Stimulated activated memory B cell treated with anti-CD40 and anti-IgM and Interleukin-4, amounts not matched to agents 10 μg/mL and 1 μg/mL and 100 μg/mL, for 72 hours (primary cell): ENCODE data around the gene PIK3R5.

Source experiments
- ATAC-seq: fragments of 150-1000 bp; cut with Tn5 transposase; 2 replicates; pipeline ENCODE4 v1.10.0; 2021
- H3K27ac Mint-ChIP-seq: one replicate; pipeline ENCODE4 v1.8.0; 2022; ENCODE audit warnings: mild to moderate bottlenecking, mixed read lengths
- H3K27me3 Mint-ChIP-seq: one replicate; pipeline ENCODE4 v1.8.0; 2022; ENCODE audit warnings: mixed read lengths
- H3K36me3 Mint-ChIP-seq: one replicate; pipeline ENCODE4 v1.8.0; 2022; ENCODE audit warnings: mixed read lengths
- H3K4me1 Mint-ChIP-seq: one replicate; pipeline ENCODE4 v1.8.0; 2022; ENCODE audit warnings: mixed read lengths
- H3K4me3 Mint-ChIP-seq: one replicate; pipeline ENCODE4 v1.8.0; 2022; ENCODE audit warnings: mild to moderate bottlenecking, moderate library complexity, mixed read lengths
- H3K9me3 Mint-ChIP-seq: one replicate; pipeline ENCODE4 v1.8.0; 2022; ENCODE audit warnings: mixed read lengths

PIK3R5 gene

GRCh38 chr17:8925808-8926207 lies 39.7 kb downstream of the PIK3R5 start:
- peaks cover 8% of the 10 kb centered on the region for H3K4me1 Mint-ChIP-seq
- ATAC-seq, result no peak

GRCh38 chr17:8925141-8925540 lies 40.4 kb downstream of the PIK3R5 start:
- peaks cover 11% of the 10 kb centered on the region for H3K9me3 Mint-ChIP-seq
- no peak for ATAC-seq
- no peak overlapping the region for H3K27ac Mint-ChIP-seq
- H3K27me3 Mint-ChIP-seq, result no peaks in the 10 kb centered on the region
- H3K4me3 Mint-ChIP-seq, result no peak overlapping the region
- H3K36me3 Mint-ChIP-seq, result peaks cover 39% of the 10 kb centered on the region
- peaks cover 8% of the 10 kb centered on the region for H3K4me1 Mint-ChIP-seq

More at GRCh38 chr17:8925808-8926207, 39.7 kb downstream of the PIK3R5 start:
- H3K36me3 Mint-ChIP-seq, result peaks cover 46% of the 10 kb centered on the region
- no peak overlapping the region for H3K4me3 Mint-ChIP-seq
- H3K27me3 Mint-ChIP-seq, result no peaks in the 10 kb centered on the region
- H3K27ac Mint-ChIP-seq, result no peak overlapping the region
- peaks cover 14% of the 10 kb centered on the region for H3K9me3 Mint-ChIP-seq

DNA sequence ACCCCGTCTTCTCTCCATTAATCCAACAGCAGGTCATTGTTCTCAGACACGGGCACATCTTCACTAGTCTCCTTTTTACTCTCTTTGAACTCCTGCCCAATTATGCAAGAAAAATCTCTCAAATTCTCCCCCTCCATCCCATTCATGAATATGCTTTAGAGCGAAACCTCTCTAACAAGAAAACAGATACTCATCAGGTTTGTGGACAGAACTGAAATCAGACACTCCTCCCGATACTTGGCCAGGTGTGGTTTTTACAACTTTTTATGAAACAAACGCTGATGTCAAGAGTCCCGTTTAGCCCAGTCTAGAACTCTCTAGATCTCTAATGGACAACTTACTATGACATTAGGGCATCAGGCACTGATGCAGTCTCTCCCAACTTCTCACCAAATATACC lies 40.9 kb downstream of the PIK3R5 start:
- ATAC-seq, result peak; percentile 70

DNA sequence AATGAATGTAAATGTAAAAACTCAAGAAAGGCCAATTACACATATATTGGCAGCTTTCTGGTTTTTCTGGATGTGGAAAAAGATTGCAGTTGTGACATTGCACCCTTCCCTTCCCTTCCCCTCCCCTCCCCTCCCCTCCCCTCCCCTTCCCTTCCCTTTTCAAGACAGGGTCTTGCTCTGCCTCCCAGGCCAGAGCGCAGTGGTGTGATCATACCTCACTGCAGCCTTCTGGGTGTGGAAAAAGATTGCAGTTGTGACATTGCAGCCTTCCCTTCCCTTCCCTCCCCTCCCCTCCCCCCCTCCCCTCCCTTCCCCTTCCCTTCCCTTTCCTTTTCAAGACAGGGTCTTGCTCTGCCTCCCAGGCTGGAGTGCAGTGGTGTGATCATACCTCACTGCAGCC lies 41.7 kb downstream of the PIK3R5 start:
- Mint-ChIP-seq H3K27ac (no peak overlapping the region), H3K36me3 (peaks cover 37% of the 10 kb centered on the region), H3K27me3 (no peaks in the 10 kb centered on the region), H3K4me1 (peaks cover 22% of the 10 kb centered on the region), H3K9me3 (peaks cover 5% of the 10 kb centered on the region), H3K4me3 (no peak overlapping the region)
- ATAC-seq, result no peak

More for the DNA sequence above, 40.9 kb downstream of the PIK3R5 start:
- Mint-ChIP-seq H3K4me3 (no peak overlapping the region), H3K9me3 (peaks cover 5% of the 10 kb centered on the region), H3K27ac (no peak overlapping the region), H3K36me3 (peaks cover 38% of the 10 kb centered on the region), H3K4me1 (peaks cover 14% of the 10 kb centered on the region), H3K27me3 (no peaks in the 10 kb centered on the region)

DNA sequence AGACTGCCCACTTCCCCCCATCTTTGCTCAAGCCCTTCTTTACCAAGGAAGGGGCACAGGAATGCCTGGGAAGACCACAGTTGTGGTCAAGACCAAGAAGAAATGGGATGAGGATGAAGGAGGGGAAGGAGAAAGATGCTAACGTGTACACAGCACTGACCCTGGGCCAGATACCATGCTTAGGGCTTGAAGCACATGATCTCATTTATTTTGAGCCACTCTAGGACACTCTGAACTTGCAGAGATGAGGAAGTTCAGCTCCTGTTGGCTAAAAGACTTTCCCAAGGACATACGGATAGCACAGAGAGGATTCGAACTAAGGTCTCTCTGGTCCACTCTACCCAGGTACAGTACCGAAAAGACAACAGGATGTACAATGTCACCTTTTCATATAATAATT lies 42.6 kb downstream of the PIK3R5 start:
- no peaks in the 10 kb centered on the region for H3K27me3 Mint-ChIP-seq
- peaks cover 35% of the 10 kb centered on the region for H3K36me3 Mint-ChIP-seq
- H3K27ac Mint-ChIP-seq, result peak overlapping the region; percentile 87
- no peak for ATAC-seq
- H3K4me3 Mint-ChIP-seq, result no peak overlapping the region
- H3K4me1 Mint-ChIP-seq, result peaks cover 24% of the 10 kb centered on the region
- peaks cover 3% of the 10 kb centered on the region for H3K9me3 Mint-ChIP-seq

GRCh38 chr17:8922451-8922850 lies 43.1 kb downstream of the PIK3R5 start:
- H3K36me3 Mint-ChIP-seq, result peaks cover 35% of the 10 kb centered on the region
- peaks cover 3% of the 10 kb centered on the region for H3K9me3 Mint-ChIP-seq
- H3K27ac Mint-ChIP-seq, result peak overlapping the region; percentile 87
- peaks cover 24% of the 10 kb centered on the region for H3K4me1 Mint-ChIP-seq
- H3K27me3 Mint-ChIP-seq, result no peaks in the 10 kb centered on the region
- peak overlapping the region; percentile 35 for H3K4me3 Mint-ChIP-seq
- peak; percentile 59 for ATAC-seq

DNA sequence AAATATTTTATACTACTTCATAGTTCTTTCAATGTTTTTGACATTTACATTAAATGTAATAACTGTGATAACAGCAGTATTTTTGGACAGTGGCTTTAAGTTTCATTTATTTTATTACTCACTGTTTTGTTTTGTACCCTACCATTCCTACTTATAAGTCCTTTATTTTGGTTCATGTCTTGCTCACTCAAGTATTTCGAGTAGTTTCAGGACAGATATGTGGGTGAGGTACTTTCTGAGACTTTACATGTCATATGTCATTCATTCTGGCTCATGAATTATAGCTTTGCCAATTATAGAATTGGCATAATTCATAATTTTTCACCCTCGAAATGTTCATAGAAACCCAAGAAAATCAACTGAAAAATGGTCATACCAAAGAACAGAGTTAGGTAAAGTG lies 44.4 kb downstream of the PIK3R5 start:
- peaks cover 36% of the 10 kb centered on the region for H3K4me1 Mint-ChIP-seq
- H3K27ac Mint-ChIP-seq, result no peak overlapping the region
- peak; percentile 74 for ATAC-seq
- H3K36me3 Mint-ChIP-seq, result peaks cover 35% of the 10 kb centered on the region
- H3K9me3 Mint-ChIP-seq, result peaks cover 6% of the 10 kb centered on the region
- no peaks in the 10 kb centered on the region for H3K27me3 Mint-ChIP-seq
- H3K4me3 Mint-ChIP-seq, result no peak overlapping the region

- Mint-ChIP-seq H3K4me1 (peaks cover 58% of the 10 kb centered on the region), H3K27me3 (no peaks in the 10 kb centered on the region), H3K4me3 (no peak overlapping the region), H3K9me3 (peaks cover 6% of the 10 kb centered on the region), H3K36me3 (peaks cover 40% of the 10 kb centered on the region), H3K27ac (peak overlapping the region; percentile 6)
- ATAC-seq, result no peak
These were observed 46.6 kb downstream of the PIK3R5 start for GRCh38 chr17:8918807-8919465.

GRCh38 chr17:8916466-8916865 lies 49.0 kb downstream of the PIK3R5 start:
- peaks cover 44% of the 10 kb centered on the region for H3K36me3 Mint-ChIP-seq
- H3K9me3 Mint-ChIP-seq, result peaks cover 4% of the 10 kb centered on the region
- peak overlapping the region; percentile 91 for H3K27ac Mint-ChIP-seq
- ATAC-seq, result no peak
- no peak overlapping the region for H3K4me3 Mint-ChIP-seq
- peaks cover 75% of the 10 kb centered on the region for H3K4me1 Mint-ChIP-seq
- no peaks in the 10 kb centered on the region for H3K27me3 Mint-ChIP-seq

GRCh38 chr17:8914554-8914953 lies 51.0 kb downstream of the PIK3R5 start:
- no peaks in the 10 kb centered on the region for H3K27me3 Mint-ChIP-seq
- peaks cover 4% of the 10 kb centered on the region for H3K9me3 Mint-ChIP-seq
- H3K27ac Mint-ChIP-seq, result peak overlapping the region; percentile 91
- peaks cover 87% of the 10 kb centered on the region for H3K4me1 Mint-ChIP-seq
- peak overlapping the region; percentile 21 for H3K4me3 Mint-ChIP-seq
- H3K36me3 Mint-ChIP-seq, result peaks cover 57% of the 10 kb centered on the region
- no peak for ATAC-seq

GRCh38 chr17:8913879-8914278 lies 51.6 kb downstream of the PIK3R5 start:
- H3K27ac Mint-ChIP-seq, result peak overlapping the region; percentile 91
- H3K4me1 Mint-ChIP-seq, result peaks cover 87% of the 10 kb centered on the region

GRCh38 chr17:8913091-8913490 lies 52.4 kb downstream of the PIK3R5 start:
- peak overlapping the region; percentile 87 for H3K27ac Mint-ChIP-seq
- ATAC-seq, result no peak
- peak overlapping the region; percentile 47 for H3K4me3 Mint-ChIP-seq
- H3K9me3 Mint-ChIP-seq, result peaks cover 4% of the 10 kb centered on the region
- H3K27me3 Mint-ChIP-seq, result no peaks in the 10 kb centered on the region
- peaks cover 62% of the 10 kb centered on the region for H3K36me3 Mint-ChIP-seq
- peaks cover 87% of the 10 kb centered on the region for H3K4me1 Mint-ChIP-seq

More at GRCh38 chr17:8913879-8914278, 51.6 kb downstream of the PIK3R5 start:
- no peaks in the 10 kb centered on the region for H3K27me3 Mint-ChIP-seq
- H3K36me3 Mint-ChIP-seq, result peaks cover 60% of the 10 kb centered on the region
- H3K4me3 Mint-ChIP-seq, result no peak overlapping the region
- H3K9me3 Mint-ChIP-seq, result peaks cover 4% of the 10 kb centered on the region
- ATAC-seq, result no peak

GRCh38 chr17:8912084-8912981 lies 53.2 kb downstream of the PIK3R5 start:
- H3K27me3 Mint-ChIP-seq, result no peaks in the 10 kb centered on the region
- H3K4me3 Mint-ChIP-seq, result peak overlapping the region; percentile 47
- ATAC-seq, result peak; percentile 71
- peak overlapping the region; percentile 87 for H3K27ac Mint-ChIP-seq
- peaks cover 4% of the 10 kb centered on the region for H3K9me3 Mint-ChIP-seq
- H3K36me3 Mint-ChIP-seq, result peaks cover 59% of the 10 kb centered on the region
- H3K4me1 Mint-ChIP-seq, result peaks cover 87% of the 10 kb centered on the region

DNA sequence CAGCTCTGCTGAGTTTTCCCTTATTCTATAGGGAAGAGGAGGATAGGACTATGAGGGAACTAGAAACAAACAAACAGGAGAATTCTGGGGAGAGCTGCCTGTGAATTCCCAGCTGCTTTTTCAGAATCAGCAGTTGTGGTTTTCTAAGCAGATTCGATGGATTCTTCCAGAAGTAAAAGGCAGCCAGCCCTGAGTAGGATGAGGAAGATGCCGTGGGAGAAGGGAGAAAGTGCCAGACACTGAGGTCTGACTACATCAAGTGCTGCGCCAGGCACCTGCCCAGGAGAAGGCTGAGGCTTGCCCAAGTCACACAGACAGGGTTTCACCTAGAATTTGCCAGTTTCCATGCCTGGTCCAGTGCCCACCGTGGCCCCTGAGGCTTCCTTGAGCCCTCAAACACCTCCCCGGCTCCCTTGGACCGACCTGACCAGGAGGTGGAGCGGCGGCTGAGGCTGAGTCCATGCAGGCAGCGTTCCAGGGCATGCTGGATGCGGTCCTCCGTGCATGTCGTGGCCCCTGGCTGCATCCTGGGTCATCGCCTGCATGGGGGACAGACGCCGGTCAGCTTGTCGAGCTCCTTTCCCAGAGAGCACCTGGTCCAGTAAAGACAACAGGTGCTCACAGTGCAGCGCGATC lies 54.4 kb downstream of the PIK3R5 start:
- H3K4me1 Mint-ChIP-seq, result peaks cover 75% of the 10 kb centered on the region
- peaks cover 52% of the 10 kb centered on the region for H3K36me3 Mint-ChIP-seq

DNA sequence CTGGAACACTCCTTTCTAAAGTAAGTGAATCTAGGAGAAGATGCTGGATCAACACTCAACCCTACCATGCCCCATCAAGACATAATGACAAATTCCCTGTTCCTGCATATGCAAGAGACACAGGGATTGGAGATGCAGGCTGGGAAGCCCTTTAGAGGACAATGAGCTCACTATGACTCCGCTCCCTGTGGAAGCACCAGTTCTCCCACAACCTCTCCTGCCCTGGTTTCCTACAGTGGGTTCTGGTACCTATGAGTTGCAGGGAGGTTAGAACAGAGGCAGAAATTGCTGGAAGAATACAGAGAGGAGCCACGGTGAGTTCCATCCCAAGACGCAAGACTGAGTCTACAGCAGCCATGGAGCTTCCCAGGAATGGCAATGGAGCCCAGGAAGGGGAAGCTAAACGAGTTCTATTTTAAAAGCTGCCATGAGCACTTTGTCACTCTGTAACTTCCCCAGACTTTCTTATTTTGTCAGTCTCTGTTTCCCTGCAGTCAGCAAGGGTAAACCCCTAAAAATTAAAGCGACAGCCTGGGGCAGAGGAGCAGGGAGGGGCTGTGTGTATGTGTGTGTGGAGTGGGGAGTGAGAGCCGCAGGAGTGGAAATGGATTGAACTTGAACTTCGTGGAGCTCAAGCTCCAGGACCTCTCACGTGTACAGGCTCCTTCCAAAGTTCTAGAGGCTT lies 55.8 kb downstream of the PIK3R5 start:
- Mint-ChIP-seq H3K27ac (peak overlapping the region; percentile 60), H3K27me3 (no peaks in the 10 kb centered on the region), H3K4me3 (no peak overlapping the region), H3K36me3 (peaks cover 63% of the 10 kb centered on the region), H3K4me1 (peaks cover 75% of the 10 kb centered on the region), H3K9me3 (no peaks in the 10 kb centered on the region)
- ATAC-seq, result peak; percentile 59

More for the DNA sequence above, 54.4 kb downstream of the PIK3R5 start:
- H3K27me3 Mint-ChIP-seq, result no peaks in the 10 kb centered on the region
- H3K27ac Mint-ChIP-seq, result peak overlapping the region; percentile 87
- H3K9me3 Mint-ChIP-seq, result no peaks in the 10 kb centered on the region
- no peak for ATAC-seq
- H3K4me3 Mint-ChIP-seq, result no peak overlapping the region
